OCI-LY7 (cell line): ENCODE measurements around the gene CD37.

Experiments
- EZH2phosphoT487 ChIP-seq: fragments of 200-600 bp; sonication (generic); IDR thresholded peaks from 2 replicates; pipeline ENCODE4 v1.6.1; 2018; ENCODE audit warnings: low read depth, borderline replicate concordance, mild to moderate bottlenecking, mixed run types, antibody characterized with exemption, low read length, moderate library complexity, mixed read lengths
- TF ChIP-seq, protein P1 (sequence below): fragments of 200-600 bp; sonication (generic); conservative IDR thresholded peaks from 2 replicates; pipeline ENCODE4 v1.5.1; 2014; ENCODE audit warnings: mild to moderate bottlenecking, antibody characterized with exemption, low read length, moderate library complexity, mixed read lengths

- TF ChIP-seq, protein P1, sequence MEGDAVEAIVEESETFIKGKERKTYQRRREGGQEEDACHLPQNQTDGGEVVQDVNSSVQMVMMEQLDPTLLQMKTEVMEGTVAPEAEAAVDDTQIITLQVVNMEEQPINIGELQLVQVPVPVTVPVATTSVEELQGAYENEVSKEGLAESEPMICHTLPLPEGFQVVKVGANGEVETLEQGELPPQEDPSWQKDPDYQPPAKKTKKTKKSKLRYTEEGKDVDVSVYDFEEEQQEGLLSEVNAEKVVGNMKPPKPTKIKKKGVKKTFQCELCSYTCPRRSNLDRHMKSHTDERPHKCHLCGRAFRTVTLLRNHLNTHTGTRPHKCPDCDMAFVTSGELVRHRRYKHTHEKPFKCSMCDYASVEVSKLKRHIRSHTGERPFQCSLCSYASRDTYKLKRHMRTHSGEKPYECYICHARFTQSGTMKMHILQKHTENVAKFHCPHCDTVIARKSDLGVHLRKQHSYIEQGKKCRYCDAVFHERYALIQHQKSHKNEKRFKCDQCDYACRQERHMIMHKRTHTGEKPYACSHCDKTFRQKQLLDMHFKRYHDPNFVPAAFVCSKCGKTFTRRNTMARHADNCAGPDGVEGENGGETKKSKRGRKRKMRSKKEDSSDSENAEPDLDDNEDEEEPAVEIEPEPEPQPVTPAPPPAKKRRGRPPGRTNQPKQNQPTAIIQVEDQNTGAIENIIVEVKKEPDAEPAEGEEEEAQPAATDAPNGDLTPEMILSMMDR, result no peak
- no peak for TF ChIP-seq EZH2phosphoT487
Observed at GRCh38 chr19:49380391-49380790, 45.2 kb downstream of the CD37 start.
